Nephron progenitor cell (in vitro differentiated cells): ENCODE results near the gene PIK3CB.

Source experiments
- DNase-seq: peaks from one replicate; pipeline ENCODE4 v3.0.0; 2021
- H3K27ac Mint-ChIP-seq: 2 replicates; pipeline ENCODE4 v1.8.0; 2021; ENCODE audit warnings: mild to moderate bottlenecking, moderate library complexity, mixed read lengths
- H3K27me3 Mint-ChIP-seq: 2 replicates; pipeline ENCODE4 v1.8.0; 2021; ENCODE audit warnings: mild to moderate bottlenecking, low read depth, mixed read lengths; ENCODE audit not compliant: poor library complexity
- H3K36me3 Mint-ChIP-seq: 2 replicates; pipeline ENCODE4 v1.8.0; 2021; ENCODE audit warnings: low read depth, mixed read lengths
- H3K4me1 Mint-ChIP-seq: 2 replicates; pipeline ENCODE4 v1.8.0; 2021; ENCODE audit warnings: mixed read lengths
- H3K4me3 Mint-ChIP-seq: 2 replicates; pipeline ENCODE4 v1.8.0; 2021; ENCODE audit warnings: mild to moderate bottlenecking, moderate library complexity, mixed read lengths
- H3K9me3 Mint-ChIP-seq: 2 replicates; pipeline ENCODE4 v1.8.0; 2021; ENCODE audit warnings: mild to moderate bottlenecking, moderate library complexity, mixed read lengths
- CTCF ChIP-seq: fragments of 200-600 bp; sonication (generic); IDR thresholded peaks from 2 replicates; pipeline ENCODE4 v1.5.0; 2021; ENCODE audit warnings: antibody characterized with exemption

Gene PIK3CB

DNA sequence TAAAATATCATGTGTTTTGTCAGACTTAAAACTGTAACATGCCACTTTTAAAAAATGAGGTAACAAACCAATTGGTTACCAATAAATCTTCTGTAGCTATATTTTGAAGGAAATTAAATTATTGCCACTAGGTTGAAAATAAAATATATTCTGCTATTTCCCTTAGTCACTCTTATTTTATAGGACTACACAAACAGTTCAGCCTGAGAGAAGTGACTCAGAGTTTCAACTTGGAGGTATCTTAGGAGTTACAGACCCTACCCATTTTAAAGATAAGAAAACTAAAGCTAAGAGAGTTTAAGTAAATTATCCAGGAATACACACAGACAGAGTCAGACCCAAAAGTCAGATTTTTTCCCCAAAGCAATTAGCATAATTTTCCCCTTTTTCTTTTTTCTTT is 65.1 kb downstream of the PIK3CB start:
- Mint-ChIP-seq H3K4me1 (peaks cover 4% of the 10 kb centered on the region), H3K9me3 (peaks cover 27% of the 10 kb centered on the region)
- no peak for DNase-seq

DNA sequence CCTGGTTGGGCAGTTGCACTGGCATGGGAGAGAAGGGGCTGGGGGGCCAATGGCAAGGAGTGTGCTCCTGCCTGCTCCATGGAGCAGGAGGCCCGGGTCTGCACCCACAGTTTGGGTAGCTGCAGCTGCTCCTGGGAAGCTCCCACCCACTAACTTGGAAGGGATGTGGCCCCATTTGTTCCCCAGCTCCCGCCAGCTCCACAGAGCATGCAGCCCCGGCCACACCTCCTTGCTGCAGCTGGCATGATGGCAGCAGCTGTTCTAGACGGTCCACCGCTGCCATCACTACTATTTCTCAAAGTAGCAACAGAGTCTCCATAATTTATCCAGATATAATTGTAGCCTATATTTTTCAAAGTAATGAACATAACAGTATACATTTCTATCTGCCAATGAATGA is 65.8 kb downstream of the PIK3CB start:
- Mint-ChIP-seq H3K27me3 (no peaks in the 10 kb centered on the region), H3K9me3 (peaks cover 27% of the 10 kb centered on the region)
- no peak for TF ChIP-seq CTCF

More for the DNA sequence above, 65.1 kb downstream of the PIK3CB start:
- no peak overlapping the region for H3K4me3 Mint-ChIP-seq
- H3K36me3 Mint-ChIP-seq: peaks cover 43% of the 10 kb centered on the region
- no peaks in the 10 kb centered on the region for H3K27me3 Mint-ChIP-seq
- H3K27ac Mint-ChIP-seq: no peak overlapping the region
- TF ChIP-seq CTCF: no peak

GRCh38 chr3:138768125-138768524 is 66.6 kb downstream of the PIK3CB start:
- Mint-ChIP-seq H3K27ac (no peak overlapping the region), H3K4me1 (no peaks in the 10 kb centered on the region), H3K36me3 (peaks cover 37% of the 10 kb centered on the region), H3K9me3 (peaks cover 27% of the 10 kb centered on the region), H3K27me3 (no peaks in the 10 kb centered on the region), H3K4me3 (no peak overlapping the region)
- no peak for DNase-seq
- TF ChIP-seq CTCF: no peak

More for the DNA sequence above, 65.8 kb downstream of the PIK3CB start:
- DNase-seq: no peak
- no peak overlapping the region for H3K4me3 Mint-ChIP-seq
- no peaks in the 10 kb centered on the region for H3K4me1 Mint-ChIP-seq
- no peak overlapping the region for H3K27ac Mint-ChIP-seq
- H3K36me3 Mint-ChIP-seq: peaks cover 43% of the 10 kb centered on the region

DNA sequence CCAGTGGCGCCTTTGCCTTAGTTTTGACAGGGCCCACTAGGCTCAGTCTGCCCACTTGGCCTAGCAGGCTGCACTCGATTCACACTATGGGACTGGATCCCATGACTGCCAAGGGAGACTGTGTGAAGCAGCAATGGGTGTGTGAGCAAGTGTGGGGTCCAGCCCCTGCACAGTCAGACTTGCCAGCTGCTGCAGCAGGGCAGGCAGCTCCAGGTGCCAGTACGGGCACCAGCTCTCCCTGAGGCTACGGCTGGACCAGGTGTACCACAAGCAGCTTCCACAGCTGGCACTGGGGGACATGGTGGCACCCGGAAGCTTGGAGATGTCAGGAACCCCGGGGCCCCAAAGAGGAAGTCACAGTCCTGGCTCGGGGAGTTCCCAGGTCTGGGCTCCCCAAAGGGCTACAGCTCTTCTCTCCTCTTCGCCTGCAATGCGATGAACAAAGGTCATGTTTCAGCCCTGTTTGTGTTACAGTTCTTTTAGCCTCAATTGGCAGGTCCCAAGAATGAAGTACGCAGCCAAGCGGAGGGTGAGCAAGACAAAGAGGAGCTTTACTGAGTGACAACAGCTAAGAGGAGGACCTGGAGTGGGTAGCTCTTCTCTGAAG is 67.1 kb downstream of the PIK3CB start:
- Mint-ChIP-seq H3K27ac (no peak overlapping the region), H3K36me3 (peaks cover 37% of the 10 kb centered on the region), H3K4me3 (no peak overlapping the region), H3K9me3 (peaks cover 27% of the 10 kb centered on the region), H3K4me1 (no peaks in the 10 kb centered on the region), H3K27me3 (no peaks in the 10 kb centered on the region)
- no peak for DNase-seq
- TF ChIP-seq CTCF: no peak

DNA sequence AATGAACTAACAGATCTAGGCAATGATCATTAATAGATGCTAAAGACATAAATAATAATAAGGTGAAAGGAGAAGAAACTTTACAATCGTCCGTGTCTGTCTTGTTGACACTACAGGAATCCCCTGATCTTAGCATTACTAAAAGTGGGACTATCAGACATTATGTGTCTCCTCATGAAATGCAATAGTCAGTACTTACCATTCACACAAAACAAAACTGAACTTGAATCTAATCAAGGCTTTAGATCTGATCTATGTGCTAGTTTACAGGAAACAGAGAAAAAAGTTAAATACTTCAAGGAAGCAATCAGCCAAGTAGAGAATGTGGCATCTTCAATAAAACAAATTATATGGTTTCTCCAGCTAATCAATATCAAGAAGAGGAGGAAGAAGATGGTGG is 73.7 kb downstream of the PIK3CB start:
- H3K27ac Mint-ChIP-seq: no peak overlapping the region
- TF ChIP-seq CTCF: no peak
- no peak overlapping the region for H3K4me3 Mint-ChIP-seq
- H3K36me3 Mint-ChIP-seq: peaks cover 20% of the 10 kb centered on the region
- H3K27me3 Mint-ChIP-seq: peaks cover 6% of the 10 kb centered on the region
- no peaks in the 10 kb centered on the region for H3K4me1 Mint-ChIP-seq
- DNase-seq: no peak
- no peaks in the 10 kb centered on the region for H3K9me3 Mint-ChIP-seq

DNA sequence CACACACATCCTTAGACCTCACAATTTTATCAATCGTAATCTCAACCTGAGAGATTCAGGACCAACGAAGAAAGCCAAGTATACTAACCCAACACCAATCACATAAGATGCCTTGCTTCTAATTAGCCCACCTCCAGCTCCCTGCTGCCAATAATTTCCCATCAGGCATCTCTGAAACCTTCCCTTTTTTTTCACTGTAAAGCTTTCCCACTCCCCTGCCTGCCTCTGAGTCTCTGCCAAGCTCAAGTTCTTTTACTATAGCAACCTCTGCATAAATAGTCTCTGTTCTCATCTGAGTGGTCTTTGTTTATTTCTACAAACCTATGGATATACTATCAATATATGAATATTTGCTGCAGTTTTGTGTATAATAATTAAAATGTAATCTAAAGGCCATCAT is 86.5 kb downstream of the PIK3CB start:
- H3K27me3 Mint-ChIP-seq: peaks cover 4% of the 10 kb centered on the region
- no peak overlapping the region for H3K27ac Mint-ChIP-seq
- H3K4me3 Mint-ChIP-seq: no peak overlapping the region
- H3K9me3 Mint-ChIP-seq: peaks cover 9% of the 10 kb centered on the region
- H3K4me1 Mint-ChIP-seq: peaks cover 8% of the 10 kb centered on the region
- peaks cover 40% of the 10 kb centered on the region for H3K36me3 Mint-ChIP-seq
- DNase-seq: no peak
- no peak for TF ChIP-seq CTCF
